OCI-LY3 (cell line): ENCODE results near the gene GBP5.

Source experiments
- CTCF ChIP-seq: fragments of 200-600, 300-600 bp; sonication (generic); IDR thresholded peaks from 2 replicates; pipeline ENCODE4 v1.5.1; 2014; ENCODE audit warnings: antibody characterized with exemption, low read length, low read depth
- EZH2phosphoT487 ChIP-seq: fragments of 200-600 bp; shearing (Covaris generic); IDR thresholded peaks from 2 replicates; pipeline ENCODE4 v1.6.1; 2018; ENCODE audit warnings: antibody characterized with exemption, mixed run types, low read depth

DNA sequence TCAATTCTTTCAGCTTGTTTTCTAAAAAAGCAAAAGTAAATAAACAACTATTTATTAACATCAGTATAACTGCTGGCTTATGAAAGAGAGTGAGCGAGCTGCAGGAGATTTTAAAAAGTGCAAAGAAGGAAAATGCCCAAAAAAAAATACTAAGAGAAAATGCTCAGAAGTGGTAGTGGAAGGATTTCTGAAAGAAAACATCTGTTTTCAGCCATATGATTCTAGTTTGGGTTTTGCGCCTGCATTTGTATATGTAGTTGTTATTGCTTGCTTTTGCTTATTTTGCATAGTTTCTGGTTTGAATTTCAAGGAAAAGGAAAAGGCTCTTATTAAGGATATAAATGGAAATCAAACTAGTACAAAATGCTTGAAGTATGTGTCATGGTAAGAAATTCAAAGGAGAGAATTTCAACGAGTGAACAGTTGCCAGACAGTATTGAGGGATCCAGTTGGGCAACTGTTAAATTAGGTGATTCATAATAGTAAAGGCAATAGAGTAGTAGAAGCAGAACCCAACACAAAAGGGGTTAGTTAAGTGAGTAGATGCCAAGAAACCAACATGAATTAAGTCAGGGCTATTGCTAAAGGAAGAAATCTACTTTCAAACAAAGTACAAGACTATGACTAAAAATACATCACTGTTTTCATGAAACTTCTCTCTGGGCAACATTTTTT is 1.2 kb downstream of the GBP5 start:
- TF ChIP-seq CTCF (no peak), EZH2phosphoT487 (no peak)
